ENCODE results near the gene TGFBR3.

TGFBR3 gene

GRCh38 chr1:91827459-91828321, 58.3 kb downstream of the TGFBR3 start:
- no peak for DNase-seq (ENCODE audit: low read depth in 3 of 3, low spot score in 1 of 3)

- no peak for DNase-seq (ENCODE audit: low read depth in 3 of 3, low spot score in 1 of 3)
These were observed 58.9 kb downstream of the TGFBR3 start for GRCh38 chr1:91827087-91827458.

- DNase-seq (ENCODE audit: low read depth in 3 of 3, low spot score in 1 of 3) = no peak
These were observed 59.3 kb downstream of the TGFBR3 start for GRCh38 chr1:91826649-91827048.

- no peak for DNase-seq (ENCODE audit: low read depth in 3 of 3, low spot score in 1 of 3)
These were observed 59.7 kb downstream of the TGFBR3 start for GRCh38 chr1:91826248-91826647.

GRCh38 chr1:91821126-91821868, 64.7 kb downstream of the TGFBR3 start:
- DNase-seq (ENCODE audit: low read depth in 3 of 3, low spot score in 1 of 3) = no peak

- DNase-seq (ENCODE audit: low read depth in 3 of 3, low spot score in 1 of 3) = no peak
These were observed 66.7 kb downstream of the TGFBR3 start for GRCh38 chr1:91819038-91819788.

- DNase-seq (ENCODE audit: low read depth in 3 of 3, low spot score in 1 of 3) = no peak
These were observed 67.3 kb downstream of the TGFBR3 start for GRCh38 chr1:91818713-91818975.

- no peak for DNase-seq (ENCODE audit: low read depth in 3 of 3, low spot score in 1 of 3)
These were observed 68.6 kb downstream of the TGFBR3 start for GRCh38 chr1:91817211-91817905.

- DNase-seq (ENCODE audit: low read depth in 3 of 3, low spot score in 1 of 3) = no peak
These were observed 69.9 kb downstream of the TGFBR3 start for GRCh38 chr1:91816031-91816430.

GRCh38 chr1:91814448-91814847, 71.5 kb downstream of the TGFBR3 start:
- DNase-seq (ENCODE audit: low read depth in 3 of 3, low spot score in 1 of 3) = no peak

- no peak for DNase-seq (ENCODE audit: low read depth in 3 of 3, low spot score in 1 of 3)
These were observed 72.1 kb downstream of the TGFBR3 start for GRCh38 chr1:91813813-91814212.

- no peak for DNase-seq (ENCODE audit: low read depth in 3 of 3, low spot score in 1 of 3)
These were observed 74.5 kb downstream of the TGFBR3 start for GRCh38 chr1:91811363-91812025.

GRCh38 chr1:91809317-91809716, 76.6 kb downstream of the TGFBR3 start:
- no peak for DNase-seq (ENCODE audit: low read depth in 3 of 3, low spot score in 1 of 3)

GRCh38 chr1:91807921-91808620, 77.9 kb downstream of the TGFBR3 start:
- no peak for DNase-seq (ENCODE audit: low read depth in 3 of 3, low spot score in 1 of 3)

- DNase-seq (ENCODE audit: low read depth in 3 of 3, low spot score in 1 of 3) = no peak
These were observed 78.9 kb downstream of the TGFBR3 start for GRCh38 chr1:91806769-91807700.

- no peak for DNase-seq (ENCODE audit: low read depth in 3 of 3, low spot score in 1 of 3)
These were observed 79.7 kb downstream of the TGFBR3 start for GRCh38 chr1:91806181-91806768.

- DNase-seq (ENCODE audit: low read depth in 3 of 3, low spot score in 1 of 3) = no peak
These were observed 80.6 kb downstream of the TGFBR3 start for GRCh38 chr1:91805311-91805801.

GRCh38 chr1:91804546-91805023, 81.4 kb downstream of the TGFBR3 start:
- peak; percentile 17 to 51 (median 49) for DNase-seq (ENCODE audit: low read depth in 3 of 3, low spot score in 1 of 3)
